Fibroblast of skin of left biceps (primary cell): ENCODE data around the gene TMEM212.
"Not testable (repeated sequence)": the region's sequence is repeated elsewhere in the genome, so short reads cannot be mapped to it uniquely, and the experiment has no call there.

Experiments
- DNase-seq, 2 experiments: peaks; one replicate each; pipeline ENCODE4 v3.0.0-alpha.2; 2013; ENCODE audit warnings: low read depth in 2 of 2

Gene TMEM212

DNA sequence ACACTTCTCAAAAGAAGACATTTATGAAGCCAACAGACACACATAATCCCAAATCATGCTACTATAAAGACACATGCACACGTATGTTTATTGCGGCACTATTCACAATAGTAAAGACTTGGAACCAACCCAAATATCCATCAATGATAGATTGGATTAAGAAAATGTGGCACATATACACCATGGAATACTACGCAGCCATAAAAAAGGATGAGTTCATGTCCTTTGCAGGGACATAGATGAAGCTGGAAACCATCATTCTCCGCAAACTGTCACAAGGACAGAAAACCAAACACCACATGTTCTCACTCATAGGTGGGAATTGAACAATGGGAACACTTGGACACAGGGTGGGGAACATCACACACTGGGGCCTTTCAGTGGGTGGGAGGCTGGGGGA, 15.6 kb downstream of the TMEM212 start:
- DNase-seq, result not testable (repeated sequence)

GRCh38 chr3:171860830-171861535, 17.8 kb downstream of the TMEM212 start:
- DNase-seq, result peak; percentile 70 to 78

- no peak for DNase-seq
Observed at GRCh38 chr3:171862392-171862791, 19.2 kb downstream of the TMEM212 start.

GRCh38 chr3:171862993-171863521, 19.9 kb downstream of the TMEM212 start:
- DNase-seq, result no peak

GRCh38 chr3:171863920-171864319, 20.8 kb downstream of the TMEM212 start:
- DNase-seq, result no peak

DNA sequence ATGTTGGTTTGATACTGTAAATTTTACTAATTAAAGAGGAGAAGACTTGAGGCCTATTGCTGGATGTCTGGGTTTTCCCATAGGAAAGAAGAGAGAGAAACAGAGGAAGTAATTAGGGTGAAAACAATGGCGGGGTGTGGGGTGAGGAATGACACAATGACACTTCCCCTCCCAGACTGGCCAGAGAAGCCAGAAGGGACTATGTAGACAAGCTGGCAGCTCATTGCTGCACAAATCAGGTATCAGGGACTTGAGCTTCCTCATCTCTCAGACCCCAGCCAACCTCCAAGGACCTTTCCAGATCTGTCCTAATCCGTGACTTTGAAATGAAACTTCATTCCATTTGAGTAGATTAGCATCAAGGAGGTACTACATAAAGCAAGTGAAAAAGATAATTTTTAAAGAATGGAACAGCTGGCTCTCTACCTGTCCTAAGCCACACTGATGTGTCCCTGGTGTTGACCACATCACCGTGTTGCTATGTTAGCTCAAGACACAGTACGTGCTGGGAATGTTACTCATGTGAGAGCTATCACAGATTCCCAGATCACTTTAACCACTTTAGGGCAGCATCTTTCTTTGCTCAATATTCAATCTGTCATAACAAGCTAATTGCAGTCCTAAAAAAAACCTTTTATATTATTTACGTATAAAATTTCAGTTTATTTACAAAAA, 22.2 kb downstream of the TMEM212 start:
- no peak for DNase-seq

DNA sequence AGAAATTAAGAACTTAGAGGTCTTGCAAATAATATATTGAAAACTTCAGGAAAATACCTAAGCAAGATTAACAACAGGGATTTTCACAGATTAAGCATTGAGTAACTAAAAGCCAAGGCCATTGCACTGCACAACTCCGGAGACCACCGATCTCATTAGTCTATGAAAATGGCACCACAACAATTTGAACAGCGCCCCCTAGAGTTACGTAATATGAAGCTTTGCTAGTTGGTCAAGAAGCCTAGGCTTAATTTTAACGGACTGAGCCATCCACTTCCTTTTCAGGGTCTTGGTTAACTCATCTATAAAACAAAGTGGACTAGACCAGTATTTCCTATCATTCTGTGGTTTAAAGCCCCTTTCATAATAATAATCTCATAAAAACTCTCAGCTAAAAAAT, 24.8 kb downstream of the TMEM212 start:
- DNase-seq, result no peak

GRCh38 chr3:171871392-171872274, 28.5 kb downstream of the TMEM212 start:
- no peak for DNase-seq

DNA sequence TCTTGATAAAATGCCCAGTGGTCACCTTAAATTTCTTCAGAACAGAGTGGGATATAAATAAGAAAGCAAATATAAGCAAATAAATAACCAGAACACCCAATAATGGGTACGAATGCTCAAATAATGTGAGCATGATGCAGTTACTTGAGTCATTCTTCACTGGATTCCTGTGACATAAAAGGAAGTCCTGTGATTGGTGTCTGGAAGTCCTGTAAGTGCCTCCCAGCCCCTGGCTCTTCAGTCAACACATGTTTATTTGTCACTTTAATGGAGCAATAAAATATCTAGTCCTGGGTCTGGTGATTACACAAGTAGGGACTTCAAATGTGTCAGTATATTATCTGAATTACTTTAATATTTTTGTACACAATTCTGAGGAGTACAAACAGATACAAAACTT, 30.4 kb downstream of the TMEM212 start:
- DNase-seq, result no peak

- DNase-seq, result peak; percentile 97 to 98
Observed at GRCh38 chr3:171874251-171874681, 31.1 kb downstream of the TMEM212 start.

- DNase-seq, result no peak
Observed at GRCh38 chr3:171874879-171875278, 31.7 kb downstream of the TMEM212 start.

GRCh38 chr3:171875923-171876412, 32.8 kb downstream of the TMEM212 start:
- DNase-seq, result no peak

DNA sequence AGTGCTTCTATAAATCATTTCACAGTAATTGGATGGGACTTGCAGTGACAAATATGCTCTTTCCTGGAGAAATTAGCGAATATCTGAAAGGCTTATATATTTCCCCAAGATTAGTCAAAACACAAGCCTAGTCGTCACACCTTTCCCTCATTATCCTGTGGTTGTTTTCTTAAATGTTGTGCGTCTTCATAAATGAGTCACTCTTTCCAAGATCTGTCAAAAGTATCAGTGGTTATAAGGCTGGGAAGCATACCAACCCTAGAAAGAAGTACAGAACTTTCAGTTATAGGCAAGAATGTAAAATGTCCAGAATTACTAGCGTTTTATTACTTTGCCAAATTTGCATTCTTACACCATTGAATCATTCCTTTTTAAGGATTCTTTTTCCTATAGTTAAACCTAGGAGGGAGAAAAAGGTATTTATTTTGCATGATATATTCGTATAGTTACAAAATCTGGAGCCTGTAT, 33.6 kb downstream of the TMEM212 start:
- DNase-seq, result peak; percentile 96 to 98

DNA sequence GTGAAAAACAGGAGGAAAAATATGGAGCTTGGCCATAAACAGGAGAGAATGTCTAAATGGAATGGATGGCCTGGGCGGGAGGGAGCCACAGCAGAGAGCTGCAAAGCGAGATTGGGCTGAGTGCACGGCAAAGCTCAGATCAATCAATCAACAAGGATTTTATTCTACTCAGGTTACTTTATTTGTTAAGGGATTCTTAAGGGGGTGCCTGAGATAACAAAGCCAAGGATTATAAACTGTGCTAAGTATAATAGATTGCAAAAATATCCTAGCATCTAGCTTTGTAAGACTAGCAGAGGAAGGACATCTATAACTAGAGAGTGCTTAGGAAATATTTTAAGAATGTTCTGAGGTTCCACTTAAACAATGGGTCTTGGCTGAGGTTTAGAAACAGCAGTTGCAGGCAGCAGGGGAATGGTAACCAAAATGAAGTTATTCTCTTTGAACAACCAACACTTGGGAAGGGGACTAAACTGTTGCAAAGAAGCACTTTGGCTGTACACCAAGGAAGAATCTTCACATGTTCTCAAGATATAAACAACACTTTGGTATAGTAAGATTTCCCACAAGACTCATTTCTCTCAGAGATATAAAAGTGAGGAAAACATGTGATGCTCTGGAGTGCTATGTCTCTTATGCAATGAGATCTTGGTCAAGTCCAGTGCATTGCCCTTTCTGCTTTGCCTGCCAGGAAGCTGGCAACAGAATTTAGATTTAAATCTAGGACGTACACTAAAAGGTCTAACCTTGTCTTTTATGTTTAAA, 35.5 kb downstream of the TMEM212 start:
- DNase-seq, result peak; percentile 73 to 74

GRCh38 chr3:171879472-171879871, 36.3 kb downstream of the TMEM212 start:
- no peak for DNase-seq

GRCh38 chr3:171880101-171880870, 37.1 kb downstream of the TMEM212 start:
- no peak for DNase-seq

DNA sequence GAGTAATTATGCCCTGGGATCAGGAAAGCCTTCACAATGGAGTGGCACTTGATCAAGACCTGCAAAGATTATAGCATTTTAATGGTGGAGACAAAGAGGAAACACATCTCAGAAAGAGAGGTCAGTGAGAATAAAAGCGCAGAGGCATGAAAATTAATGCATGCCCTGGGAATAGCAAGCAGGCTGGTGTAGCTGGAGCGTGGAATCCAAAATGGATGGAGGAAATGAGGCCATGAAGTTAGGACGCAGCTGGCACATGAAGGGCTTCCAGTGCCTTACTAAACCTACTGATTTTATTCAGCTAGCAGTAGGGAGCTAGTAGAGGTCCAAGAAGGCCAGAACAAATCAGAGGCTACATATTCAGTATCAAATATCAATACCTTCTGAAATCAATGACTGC, 38.1 kb downstream of the TMEM212 start:
- DNase-seq, result no peak

- DNase-seq, result no peak
Observed at GRCh38 chr3:171883257-171883892, 40.2 kb downstream of the TMEM212 start.

DNA sequence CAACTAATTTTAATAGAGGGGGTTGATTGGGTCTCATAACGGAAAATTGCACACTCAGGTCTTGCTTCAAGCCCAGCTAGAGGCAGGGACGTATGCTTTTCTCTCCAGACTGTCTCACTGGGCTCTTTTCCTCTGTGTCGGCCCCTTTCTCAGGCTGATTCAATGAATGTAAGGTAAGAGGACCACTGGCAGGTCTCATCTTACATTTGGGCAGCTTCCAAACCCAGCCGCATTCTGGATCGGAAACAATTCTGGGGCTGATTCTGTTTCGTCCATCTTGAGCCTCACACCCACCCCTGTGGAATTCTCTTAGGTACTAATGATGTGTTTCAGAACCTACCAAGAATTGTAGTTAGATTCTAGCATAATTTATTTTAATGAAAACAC, 40.7 kb downstream of the TMEM212 start:
- DNase-seq, result no peak

GRCh38 chr3:171888466-171888865, 45.3 kb downstream of the TMEM212 start:
- peak; percentile 47 to 62 for DNase-seq
